SH-SY5Y (cell line): ENCODE results near the gene SFT2D1.

ENCODE experiments used
- GATA2 ChIP-seq: IDR thresholded peaks from 2 replicates; pipeline ENCODE4 v1.6.1; 2011; ENCODE audit warnings: mild to moderate bottlenecking, low read depth, low read length
- GATA3 ChIP-seq: IDR thresholded peaks from 2 replicates; pipeline ENCODE4 v1.6.1; 2011; ENCODE audit warnings: low read depth, mild to moderate bottlenecking, low read length, moderate library complexity

DNA sequence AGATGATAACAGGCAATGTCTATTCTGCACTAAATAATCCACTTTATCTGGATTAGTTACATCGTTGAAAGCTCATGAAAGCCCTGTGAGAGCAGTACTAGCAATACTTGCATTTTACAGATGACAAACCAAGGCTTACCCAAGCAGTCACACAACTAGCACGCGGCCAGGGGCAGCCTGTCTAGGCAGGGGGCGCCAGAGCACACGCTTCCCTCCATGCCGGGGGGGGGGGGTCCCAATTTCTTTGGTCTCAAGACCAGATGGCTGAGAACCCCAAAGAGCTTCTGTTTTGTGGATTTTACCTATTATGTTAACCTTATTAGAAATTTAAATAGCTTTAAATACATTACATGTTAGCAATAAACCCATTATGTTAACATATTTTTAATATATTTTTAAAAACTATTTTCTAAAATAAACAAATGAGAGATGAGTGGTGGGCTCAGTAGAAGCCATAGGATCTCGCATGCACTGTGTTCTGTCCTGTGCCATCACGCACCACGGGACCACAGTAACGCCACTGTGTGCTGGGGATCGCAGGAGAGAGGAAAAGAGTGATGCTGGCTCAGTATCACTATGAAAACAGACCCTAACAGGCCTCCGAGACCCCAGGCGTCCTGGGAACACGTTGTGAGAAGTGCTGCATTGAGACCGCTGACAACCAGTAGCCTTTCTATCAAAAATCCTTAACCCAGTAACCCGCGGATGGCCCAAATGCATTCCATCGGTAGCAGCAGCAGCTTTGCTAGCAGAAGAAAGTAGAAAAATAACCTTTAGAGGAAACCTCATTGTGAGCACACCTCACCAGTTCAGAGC lies 28.9 kb downstream of the SFT2D1 start:
- TF ChIP-seq GATA3 (no peak), GATA2 (no peak)
